Osteocyte (in vitro differentiated cells): ENCODE results near the gene ATXN1. TPM values are rescaled to one million over a fixed set of nuclear protein-coding genes. Genes with fewer than 3 reads are reported as not detected.

Experiments used
- DNase-seq: peaks from one replicate; pipeline ENCODE4 v3.0.0; 2021; ENCODE audit warnings: mixed read lengths; ENCODE audit not compliant: unreplicated experiment; ENCODE audit errors: extremely low spot score
- H3K27ac Mint-ChIP-seq: one replicate; pipeline ENCODE4 v1.8.0; 2021; ENCODE audit warnings: mild to moderate bottlenecking, mixed read lengths; ENCODE audit not compliant: unreplicated experiment
- H3K27me3 Mint-ChIP-seq: one replicate; pipeline ENCODE4 v1.8.0; 2021; ENCODE audit warnings: mixed read lengths; ENCODE audit not compliant: unreplicated experiment
- H3K36me3 Mint-ChIP-seq: one replicate; pipeline ENCODE4 v1.8.0; 2021; ENCODE audit warnings: mixed read lengths; ENCODE audit not compliant: unreplicated experiment
- H3K4me1 Mint-ChIP-seq: one replicate; pipeline ENCODE4 v1.8.0; 2021; ENCODE audit warnings: mixed read lengths; ENCODE audit not compliant: unreplicated experiment
- H3K4me3 Mint-ChIP-seq: one replicate; pipeline ENCODE4 v1.8.0; 2021; ENCODE audit warnings: mild to moderate bottlenecking, moderate library complexity, mixed read lengths; ENCODE audit not compliant: unreplicated experiment
- H3K9me3 Mint-ChIP-seq: one replicate; pipeline ENCODE4 v1.8.0; 2021; ENCODE audit warnings: mixed read lengths; ENCODE audit not compliant: unreplicated experiment
- total RNA-seq: library from RNA; stranded (reverse); gene quantifications from 2 replicates; pipeline ENCODE4 v1.2.1, GENCODE V29; 2021
- TF ChIP-seq, protein P1 (sequence below): fragments of 200-600 bp; sonication (generic); IDR thresholded peaks from 2 replicates; pipeline ENCODE4 v1.5.0; 2021; ENCODE audit warnings: antibody characterized with exemption, mild to moderate bottlenecking, moderate library complexity

ATXN1 gene
- total RNA-seq, 1 donor from 2014 or later: 54.4 TPM

DNA sequence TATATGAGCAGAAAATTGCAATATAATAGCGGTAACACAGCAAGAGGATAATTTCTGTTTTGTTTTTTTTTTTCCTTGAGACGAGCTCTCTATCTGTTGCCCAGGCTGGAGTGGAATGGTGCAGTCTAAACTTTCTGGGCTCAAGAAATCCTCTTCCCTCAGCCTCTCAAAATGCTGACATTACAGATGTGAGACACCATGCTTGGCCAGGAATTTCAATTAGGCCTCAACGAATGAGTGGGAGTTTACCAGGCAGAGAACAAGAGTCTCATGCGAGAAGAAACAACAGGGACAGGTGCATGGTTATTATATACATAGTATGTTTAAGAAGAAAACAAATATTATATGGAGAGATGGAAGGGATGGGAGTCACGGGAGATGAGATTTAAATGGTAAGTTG, 111.4 kb downstream of the ATXN1 start:
- H3K4me3 Mint-ChIP-seq: no peak overlapping the region
- H3K27me3 Mint-ChIP-seq: no peaks in the 10 kb centered on the region
- H3K27ac Mint-ChIP-seq: no peak overlapping the region
- H3K9me3 Mint-ChIP-seq: no peaks in the 10 kb centered on the region
- TF ChIP-seq, protein P1, sequence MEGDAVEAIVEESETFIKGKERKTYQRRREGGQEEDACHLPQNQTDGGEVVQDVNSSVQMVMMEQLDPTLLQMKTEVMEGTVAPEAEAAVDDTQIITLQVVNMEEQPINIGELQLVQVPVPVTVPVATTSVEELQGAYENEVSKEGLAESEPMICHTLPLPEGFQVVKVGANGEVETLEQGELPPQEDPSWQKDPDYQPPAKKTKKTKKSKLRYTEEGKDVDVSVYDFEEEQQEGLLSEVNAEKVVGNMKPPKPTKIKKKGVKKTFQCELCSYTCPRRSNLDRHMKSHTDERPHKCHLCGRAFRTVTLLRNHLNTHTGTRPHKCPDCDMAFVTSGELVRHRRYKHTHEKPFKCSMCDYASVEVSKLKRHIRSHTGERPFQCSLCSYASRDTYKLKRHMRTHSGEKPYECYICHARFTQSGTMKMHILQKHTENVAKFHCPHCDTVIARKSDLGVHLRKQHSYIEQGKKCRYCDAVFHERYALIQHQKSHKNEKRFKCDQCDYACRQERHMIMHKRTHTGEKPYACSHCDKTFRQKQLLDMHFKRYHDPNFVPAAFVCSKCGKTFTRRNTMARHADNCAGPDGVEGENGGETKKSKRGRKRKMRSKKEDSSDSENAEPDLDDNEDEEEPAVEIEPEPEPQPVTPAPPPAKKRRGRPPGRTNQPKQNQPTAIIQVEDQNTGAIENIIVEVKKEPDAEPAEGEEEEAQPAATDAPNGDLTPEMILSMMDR: no peak
- DNase-seq: no peak
- H3K36me3 Mint-ChIP-seq: peaks cover 30% of the 10 kb centered on the region
- peaks cover 4% of the 10 kb centered on the region for H3K4me1 Mint-ChIP-seq

DNA sequence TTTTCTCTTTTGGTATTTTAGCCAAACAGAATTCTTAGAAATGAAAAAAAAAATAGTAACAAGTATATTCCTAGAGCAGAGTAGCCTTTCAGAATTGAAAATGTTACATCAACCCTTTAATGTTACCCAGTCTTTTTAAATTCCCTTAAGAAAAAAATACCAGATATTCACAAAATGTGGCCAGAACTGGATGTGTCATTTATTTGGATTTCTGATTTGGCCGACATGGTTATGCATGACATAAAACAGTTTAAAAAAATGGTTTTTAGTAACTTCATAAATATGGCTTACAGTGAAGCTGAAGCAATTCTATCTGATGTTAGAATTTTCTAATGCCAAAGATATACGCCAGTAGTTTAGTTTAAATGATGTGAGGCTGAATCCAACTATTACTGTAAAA, 112.0 kb downstream of the ATXN1 start:
- no peak overlapping the region for H3K4me3 Mint-ChIP-seq
- H3K27ac Mint-ChIP-seq: no peak overlapping the region
- H3K9me3 Mint-ChIP-seq: no peaks in the 10 kb centered on the region
- H3K36me3 Mint-ChIP-seq: peaks cover 25% of the 10 kb centered on the region
- TF ChIP-seq, protein P1: no peak
- H3K27me3 Mint-ChIP-seq: no peaks in the 10 kb centered on the region
- H3K4me1 Mint-ChIP-seq: peaks cover 4% of the 10 kb centered on the region
- no peak for DNase-seq

DNA sequence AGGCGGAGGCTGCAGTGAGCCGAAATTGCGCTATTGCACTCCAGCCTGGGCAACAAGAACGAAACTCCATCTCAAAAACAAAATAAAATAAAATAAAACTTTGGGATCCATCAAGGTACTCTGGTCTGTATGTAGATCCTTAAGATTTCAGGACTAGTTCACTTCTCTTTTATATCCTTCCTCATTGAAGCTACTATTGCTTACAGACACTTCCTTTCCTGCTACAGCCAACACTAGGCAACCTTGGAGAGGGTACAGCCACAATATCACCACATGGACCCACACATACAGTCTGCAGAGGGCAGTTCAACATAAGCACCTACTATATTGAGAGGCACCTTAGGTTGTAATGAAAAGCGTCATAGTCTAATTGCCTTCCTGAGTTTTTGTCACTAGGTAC, 113.3 kb downstream of the ATXN1 start:
- Mint-ChIP-seq H3K27ac (no peak overlapping the region), H3K9me3 (no peaks in the 10 kb centered on the region), H3K4me1 (peaks cover 4% of the 10 kb centered on the region), H3K4me3 (no peak overlapping the region), H3K27me3 (no peaks in the 10 kb centered on the region), H3K36me3 (peaks cover 29% of the 10 kb centered on the region)
- no peak for DNase-seq
- TF ChIP-seq, protein P1: no peak

DNA sequence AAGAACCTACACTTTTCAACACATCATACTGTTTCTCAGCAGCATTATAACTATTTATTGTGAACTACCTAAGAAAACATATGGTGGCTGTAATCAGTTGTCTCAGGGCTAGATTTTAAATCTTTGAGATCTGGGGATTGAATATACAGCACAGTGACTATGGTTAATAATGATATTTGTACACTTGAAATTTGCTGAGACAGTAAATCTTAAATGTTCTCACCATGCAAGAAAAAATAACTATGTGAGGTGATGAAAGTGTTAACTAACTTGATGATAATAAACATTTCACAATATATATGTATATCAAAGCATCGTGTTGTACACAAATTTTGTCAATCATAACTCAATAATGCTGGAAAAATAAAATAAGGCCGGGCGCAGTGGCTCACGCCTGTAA, 113.8 kb downstream of the ATXN1 start:
- Mint-ChIP-seq H3K27me3 (no peaks in the 10 kb centered on the region), H3K9me3 (no peaks in the 10 kb centered on the region), H3K4me1 (peaks cover 4% of the 10 kb centered on the region), H3K36me3 (peaks cover 29% of the 10 kb centered on the region), H3K4me3 (no peak overlapping the region), H3K27ac (no peak overlapping the region)
- TF ChIP-seq, protein P1: no peak
- DNase-seq: no peak

DNA sequence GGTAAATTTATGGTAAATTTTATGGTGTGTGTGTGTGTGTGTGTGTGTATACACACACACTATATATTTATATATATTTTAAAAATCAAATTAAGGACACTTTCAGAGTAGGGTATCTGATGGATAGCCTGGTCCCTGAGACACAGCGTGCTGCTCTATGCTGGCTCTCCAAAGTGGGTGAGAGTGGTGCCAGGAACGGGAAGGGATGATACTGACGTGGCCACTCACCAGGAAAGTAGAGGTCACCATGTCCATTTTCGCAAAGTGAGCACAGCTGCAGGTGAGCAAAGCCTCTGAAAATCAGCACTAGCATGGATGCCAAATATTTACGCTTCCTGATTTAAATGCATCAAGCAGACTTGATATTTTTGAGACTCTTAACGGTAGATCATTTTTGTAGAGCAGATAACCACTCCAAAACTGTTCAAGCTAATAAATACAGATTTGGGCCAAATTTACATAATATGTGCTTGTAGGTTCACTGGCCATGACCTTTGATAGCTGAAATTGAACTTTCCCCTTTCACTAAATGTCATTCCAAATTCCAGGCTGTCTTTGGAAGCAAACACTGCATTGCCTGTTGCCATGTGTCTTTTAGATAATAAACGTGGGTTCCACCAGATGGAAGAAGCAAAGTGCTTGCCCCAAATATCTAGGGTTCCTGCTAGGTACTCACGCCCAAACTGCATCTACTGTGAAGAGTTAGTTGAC, 116.6 kb downstream of the ATXN1 start:
- Mint-ChIP-seq H3K4me3 (no peak overlapping the region), H3K27me3 (no peaks in the 10 kb centered on the region), H3K27ac (no peak overlapping the region), H3K4me1 (peaks cover 7% of the 10 kb centered on the region), H3K9me3 (peaks cover 6% of the 10 kb centered on the region), H3K36me3 (peaks cover 27% of the 10 kb centered on the region)
- TF ChIP-seq, protein P1: no peak
- no peak for DNase-seq
